HUES64 (cell line): ENCODE results near the gene NOB1. TPM values are rescaled to one million over a fixed set of nuclear protein-coding genes. Genes with fewer than 3 reads are reported as not detected.
A peak's percentile ranks its signal among the peaks of the same experiment; 100 is the strongest.
"Not testable (repeated sequence)": the region's sequence is repeated elsewhere in the genome, so short reads cannot be mapped to it uniquely, and the experiment has no call there.

Source experiments
- H3K27ac ChIP-seq: 2 replicates; pipeline ENCODE4 v1.7.0; 2013; ENCODE audit warnings: low read depth, low read length, inconsistent platforms
- H3K27me3 ChIP-seq: 2 replicates; pipeline ENCODE4 v1.6.1; 2013; ENCODE audit warnings: mild to moderate bottlenecking, low read length; ENCODE audit not compliant: insufficient read depth
- H3K36me3 ChIP-seq: 2 replicates; pipeline ENCODE4 v1.6.1; 2013; ENCODE audit warnings: mild to moderate bottlenecking, low read length; ENCODE audit not compliant: insufficient read depth
- H3K4me1 ChIP-seq: 2 replicates; pipeline ENCODE4 v1.6.1; 2013; ENCODE audit warnings: mild to moderate bottlenecking, low read length, moderate library complexity; ENCODE audit not compliant: insufficient read depth
- H3K4me3 ChIP-seq: 2 replicates; pipeline ENCODE4 v1.5.1; 2013; ENCODE audit warnings: mild to moderate bottlenecking, low read length, moderate library complexity
- H3K9ac ChIP-seq: 2 replicates; pipeline ENCODE4 v1.6.1; 2013; ENCODE audit warnings: mild to moderate bottlenecking, low read depth, low read length
- H3K9me3 ChIP-seq: 2 replicates; pipeline ENCODE4 v1.6.1; 2013; ENCODE audit warnings: low read depth, low read length; ENCODE audit not compliant: insufficient read depth
- WGBS: fragments of 150-250, 120-280 bp; methylation state at CpG from one replicate; pipeline ENCODE4 v1.1.7; 2013; ENCODE audit warnings: missing lambda C conversion rate; 5-methylcytosine and 5-hydroxymethylcytosine counted together
- polyA plus RNA-seq, 2 experiments: library from polyadenylated mRNA; stranded (reverse); fragments of 50-300 nt; gene quantifications; one replicate each; pipeline ENCODE4 v1.2.3, GENCODE V29; 2013

The NOB1 gene
- polyA plus RNA-seq (2013, experiment 1 of 2), result 64.9 TPM
- 62.8 TPM for polyA plus RNA-seq (2013, experiment 2 of 2)

- H3K9me3 ChIP-seq, result no peaks in the 10 kb centered on the region
- under 1% methylated on average over 58 of the region's 58 CpGs for WGBS
- peaks cover 28% of the 10 kb centered on the region for H3K36me3 ChIP-seq
- peak within 1 kb of the TSS; percentile 87 for H3K4me3 ChIP-seq
- H3K27me3 ChIP-seq, result no peaks in the 10 kb centered on the region
- H3K9ac ChIP-seq, result peak within 1 kb of the TSS; percentile 92
- peak within 1 kb of the TSS; percentile 60 for H3K27ac ChIP-seq
- no peaks in the 10 kb centered on the region for H3K4me1 ChIP-seq
Measured at GRCh38 chr16:69754469-69755310, at the start of gene NOB1. Gene NOB1, minus strand, starts transcription at chr16:69754926. Its CDS starts 16 bp downstream, at chr16:69754910.

GRCh38 chr16:69804297-69804696 is 49.6 kb upstream of the NOB1 start:
- H3K27ac ChIP-seq, result no peak overlapping the region
- no CpG with 5 or more reads among the region's 1 CpG for WGBS
- H3K9ac ChIP-seq, result no peak overlapping the region
- H3K36me3 ChIP-seq, result peaks cover 18% of the 10 kb centered on the region
- H3K4me1 ChIP-seq, result no peaks in the 10 kb centered on the region
- H3K4me3 ChIP-seq, result no peak overlapping the region
- no peaks in the 10 kb centered on the region for H3K27me3 ChIP-seq
- H3K9me3 ChIP-seq, result no peaks in the 10 kb centered on the region

- Histone ChIP-seq H3K27ac (no peak overlapping the region), H3K9me3 (no peaks in the 10 kb centered on the region), H3K4me1 (no peaks in the 10 kb centered on the region), H3K4me3 (no peak overlapping the region), H3K9ac (no peak overlapping the region), H3K36me3 (peaks cover 23% of the 10 kb centered on the region), H3K27me3 (no peaks in the 10 kb centered on the region)
- 94% methylated on average over 11 of the region's 11 CpGs for WGBS
Measured at GRCh38 chr16:69799611-69800031, 44.9 kb upstream of the NOB1 start.

GRCh38 chr16:69798466-69798865 is 43.7 kb upstream of the NOB1 start:
- H3K4me3 ChIP-seq, result no peak overlapping the region
- H3K4me1 ChIP-seq, result no peaks in the 10 kb centered on the region
- 65% methylated on average over 8 of the region's 8 CpGs for WGBS
- no peaks in the 10 kb centered on the region for H3K9me3 ChIP-seq
- no peak overlapping the region for H3K9ac ChIP-seq
- H3K27me3 ChIP-seq, result no peaks in the 10 kb centered on the region
- no peak overlapping the region for H3K27ac ChIP-seq
- peaks cover 18% of the 10 kb centered on the region for H3K36me3 ChIP-seq

GRCh38 chr16:69796285-69797118 is 41.8 kb upstream of the NOB1 start:
- WGBS, result 52% methylated on average over 19 of the region's 19 CpGs
- H3K4me3 ChIP-seq, result peak overlapping the region; percentile 24; the same call in 1 of the 2 replicates
- no peaks in the 10 kb centered on the region for H3K27me3 ChIP-seq
- H3K9me3 ChIP-seq, result no peaks in the 10 kb centered on the region
- no peaks in the 10 kb centered on the region for H3K4me1 ChIP-seq
- H3K9ac ChIP-seq, result peak overlapping the region; percentile 36; the same call in 1 of the 2 replicates
- H3K27ac ChIP-seq, result no peak overlapping the region
- H3K36me3 ChIP-seq, result peaks cover 14% of the 10 kb centered on the region

- H3K4me3 ChIP-seq, result no peak overlapping the region
- no peak overlapping the region for H3K27ac ChIP-seq
- H3K9me3 ChIP-seq, result no peaks in the 10 kb centered on the region
- no peaks in the 10 kb centered on the region for H3K27me3 ChIP-seq
- H3K9ac ChIP-seq, result no peak overlapping the region
- H3K4me1 ChIP-seq, result no peaks in the 10 kb centered on the region
- peaks cover 16% of the 10 kb centered on the region for H3K36me3 ChIP-seq
- WGBS, result 93% methylated on average over 2 of the region's 2 CpGs
Measured at GRCh38 chr16:69794486-69794885, 39.8 kb upstream of the NOB1 start.

- no peak overlapping the region for H3K4me3 ChIP-seq
- peaks cover 11% of the 10 kb centered on the region for H3K36me3 ChIP-seq
- H3K27me3 ChIP-seq, result no peaks in the 10 kb centered on the region
- 90% methylated on average over 4 of the region's 4 CpGs for WGBS
- no peak overlapping the region for H3K27ac ChIP-seq
- H3K9ac ChIP-seq, result no peak overlapping the region
- H3K9me3 ChIP-seq, result no peaks in the 10 kb centered on the region
- no peaks in the 10 kb centered on the region for H3K4me1 ChIP-seq
Measured at GRCh38 chr16:69793526-69793925, 38.8 kb upstream of the NOB1 start.

- WGBS, result 97% methylated on average over 6 of the region's 6 CpGs
- H3K9ac ChIP-seq, H3K4me1 ChIP-seq, H3K27me3 ChIP-seq, H3K4me3 ChIP-seq, H3K9me3 ChIP-seq, H3K27ac ChIP-seq: not testable (repeated sequence)
- peaks cover 23% of the 10 kb centered on the region for H3K36me3 ChIP-seq
Measured at GRCh38 chr16:69791391-69791847, 36.7 kb upstream of the NOB1 start.

GRCh38 chr16:69787883-69788282 is 33.2 kb upstream of the NOB1 start:
- no peaks in the 10 kb centered on the region for H3K9me3 ChIP-seq
- 95% methylated on average over 4 of the region's 4 CpGs for WGBS
- H3K27ac ChIP-seq, result no peak overlapping the region
- H3K4me3 ChIP-seq, result no peak overlapping the region
- no peak overlapping the region for H3K9ac ChIP-seq
- no peaks in the 10 kb centered on the region for H3K4me1 ChIP-seq
- peaks cover 23% of the 10 kb centered on the region for H3K36me3 ChIP-seq
- no peaks in the 10 kb centered on the region for H3K27me3 ChIP-seq

- Histone ChIP-seq H3K4me1 (no peaks in the 10 kb centered on the region), H3K27ac (no peak overlapping the region), H3K9me3 (no peaks in the 10 kb centered on the region), H3K9ac (no peak overlapping the region), H3K4me3 (no peak overlapping the region), H3K27me3 (no peaks in the 10 kb centered on the region), H3K36me3 (peaks cover 16% of the 10 kb centered on the region)
- WGBS, result 93% methylated on average over 3 of the region's 6 CpGs
Measured at GRCh38 chr16:69784586-69784985, 29.9 kb upstream of the NOB1 start.

GRCh38 chr16:69781118-69781517 is 26.4 kb upstream of the NOB1 start:
- H3K9ac ChIP-seq, result no peak overlapping the region
- WGBS, result 80% methylated on average over 3 of the region's 3 CpGs
- no peaks in the 10 kb centered on the region for H3K4me1 ChIP-seq
- H3K4me3 ChIP-seq, result no peak overlapping the region
- peaks cover 3% of the 10 kb centered on the region; the same call in 1 of the 2 replicates for H3K9me3 ChIP-seq
- no peaks in the 10 kb centered on the region for H3K36me3 ChIP-seq
- no peak overlapping the region for H3K27ac ChIP-seq
- H3K27me3 ChIP-seq, result no peaks in the 10 kb centered on the region
